ENCODE results near the gene PCSK9.

GRCh38 chr1:55067022-55067778 lies 27.9 kb downstream of the PCSK9 start:
- no peak for TF ChIP-seq POLR2AphosphoS5 (IDR thresholded peaks at IDR 0.05)
- no peak for TF ChIP-seq POLR2A (IDR thresholded peaks at IDR 0.05)
- TF ChIP-seq, protein P1, sequence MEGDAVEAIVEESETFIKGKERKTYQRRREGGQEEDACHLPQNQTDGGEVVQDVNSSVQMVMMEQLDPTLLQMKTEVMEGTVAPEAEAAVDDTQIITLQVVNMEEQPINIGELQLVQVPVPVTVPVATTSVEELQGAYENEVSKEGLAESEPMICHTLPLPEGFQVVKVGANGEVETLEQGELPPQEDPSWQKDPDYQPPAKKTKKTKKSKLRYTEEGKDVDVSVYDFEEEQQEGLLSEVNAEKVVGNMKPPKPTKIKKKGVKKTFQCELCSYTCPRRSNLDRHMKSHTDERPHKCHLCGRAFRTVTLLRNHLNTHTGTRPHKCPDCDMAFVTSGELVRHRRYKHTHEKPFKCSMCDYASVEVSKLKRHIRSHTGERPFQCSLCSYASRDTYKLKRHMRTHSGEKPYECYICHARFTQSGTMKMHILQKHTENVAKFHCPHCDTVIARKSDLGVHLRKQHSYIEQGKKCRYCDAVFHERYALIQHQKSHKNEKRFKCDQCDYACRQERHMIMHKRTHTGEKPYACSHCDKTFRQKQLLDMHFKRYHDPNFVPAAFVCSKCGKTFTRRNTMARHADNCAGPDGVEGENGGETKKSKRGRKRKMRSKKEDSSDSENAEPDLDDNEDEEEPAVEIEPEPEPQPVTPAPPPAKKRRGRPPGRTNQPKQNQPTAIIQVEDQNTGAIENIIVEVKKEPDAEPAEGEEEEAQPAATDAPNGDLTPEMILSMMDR (IDR thresholded peaks at IDR 0.05), result no peak
